HL-60 (cell line): ENCODE data around the gene UNC13D.

Experiments used
- POLR2AphosphoS5 ChIP-seq: IDR thresholded peaks from 2 replicates; pipeline ENCODE4 v1.6.1; 2012; ENCODE audit warnings: low read depth
- SPI1 ChIP-seq: IDR thresholded peaks from 2 replicates; pipeline ENCODE4 v1.6.1; 2012; ENCODE audit warnings: low read depth, mild to moderate bottlenecking, borderline replicate concordance
- TF ChIP-seq, protein P1 (sequence below): IDR thresholded peaks from one replicate; pipeline ENCODE4 v1.5.1; 2011; ENCODE audit warnings: low read length, control low read depth, inconsistent platforms; ENCODE audit not compliant: insufficient read depth
- TF ChIP-seq, protein P2 (sequence below): IDR thresholded peaks from 2 replicates; pipeline ENCODE4 v1.6.1; 2012; ENCODE audit warnings: low read depth; ENCODE audit not compliant: insufficient replicate concordance

GRCh38 chr17:75836605-75837004 lies 7.6 kb downstream of the UNC13D start:
- TF ChIP-seq, protein P1, sequence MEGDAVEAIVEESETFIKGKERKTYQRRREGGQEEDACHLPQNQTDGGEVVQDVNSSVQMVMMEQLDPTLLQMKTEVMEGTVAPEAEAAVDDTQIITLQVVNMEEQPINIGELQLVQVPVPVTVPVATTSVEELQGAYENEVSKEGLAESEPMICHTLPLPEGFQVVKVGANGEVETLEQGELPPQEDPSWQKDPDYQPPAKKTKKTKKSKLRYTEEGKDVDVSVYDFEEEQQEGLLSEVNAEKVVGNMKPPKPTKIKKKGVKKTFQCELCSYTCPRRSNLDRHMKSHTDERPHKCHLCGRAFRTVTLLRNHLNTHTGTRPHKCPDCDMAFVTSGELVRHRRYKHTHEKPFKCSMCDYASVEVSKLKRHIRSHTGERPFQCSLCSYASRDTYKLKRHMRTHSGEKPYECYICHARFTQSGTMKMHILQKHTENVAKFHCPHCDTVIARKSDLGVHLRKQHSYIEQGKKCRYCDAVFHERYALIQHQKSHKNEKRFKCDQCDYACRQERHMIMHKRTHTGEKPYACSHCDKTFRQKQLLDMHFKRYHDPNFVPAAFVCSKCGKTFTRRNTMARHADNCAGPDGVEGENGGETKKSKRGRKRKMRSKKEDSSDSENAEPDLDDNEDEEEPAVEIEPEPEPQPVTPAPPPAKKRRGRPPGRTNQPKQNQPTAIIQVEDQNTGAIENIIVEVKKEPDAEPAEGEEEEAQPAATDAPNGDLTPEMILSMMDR: no peak
- TF ChIP-seq SPI1: no peak
- TF ChIP-seq POLR2AphosphoS5: no peak; the same call in 1 of the 2 replicates
- TF ChIP-seq, protein P2, sequence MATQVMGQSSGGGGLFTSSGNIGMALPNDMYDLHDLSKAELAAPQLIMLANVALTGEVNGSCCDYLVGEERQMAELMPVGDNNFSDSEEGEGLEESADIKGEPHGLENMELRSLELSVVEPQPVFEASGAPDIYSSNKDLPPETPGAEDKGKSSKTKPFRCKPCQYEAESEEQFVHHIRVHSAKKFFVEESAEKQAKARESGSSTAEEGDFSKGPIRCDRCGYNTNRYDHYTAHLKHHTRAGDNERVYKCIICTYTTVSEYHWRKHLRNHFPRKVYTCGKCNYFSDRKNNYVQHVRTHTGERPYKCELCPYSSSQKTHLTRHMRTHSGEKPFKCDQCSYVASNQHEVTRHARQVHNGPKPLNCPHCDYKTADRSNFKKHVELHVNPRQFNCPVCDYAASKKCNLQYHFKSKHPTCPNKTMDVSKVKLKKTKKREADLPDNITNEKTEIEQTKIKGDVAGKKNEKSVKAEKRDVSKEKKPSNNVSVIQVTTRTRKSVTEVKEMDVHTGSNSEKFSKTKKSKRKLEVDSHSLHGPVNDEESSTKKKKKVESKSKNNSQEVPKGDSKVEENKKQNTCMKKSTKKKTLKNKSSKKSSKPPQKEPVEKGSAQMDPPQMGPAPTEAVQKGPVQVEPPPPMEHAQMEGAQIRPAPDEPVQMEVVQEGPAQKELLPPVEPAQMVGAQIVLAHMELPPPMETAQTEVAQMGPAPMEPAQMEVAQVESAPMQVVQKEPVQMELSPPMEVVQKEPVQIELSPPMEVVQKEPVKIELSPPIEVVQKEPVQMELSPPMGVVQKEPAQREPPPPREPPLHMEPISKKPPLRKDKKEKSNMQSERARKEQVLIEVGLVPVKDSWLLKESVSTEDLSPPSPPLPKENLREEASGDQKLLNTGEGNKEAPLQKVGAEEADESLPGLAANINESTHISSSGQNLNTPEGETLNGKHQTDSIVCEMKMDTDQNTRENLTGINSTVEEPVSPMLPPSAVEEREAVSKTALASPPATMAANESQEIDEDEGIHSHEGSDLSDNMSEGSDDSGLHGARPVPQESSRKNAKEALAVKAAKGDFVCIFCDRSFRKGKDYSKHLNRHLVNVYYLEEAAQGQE: no peak
